Activated CD8-positive, alpha-beta memory T cell treated with anti-CD3 and anti-CD28 coated beads for 1 hour (primary cell): ENCODE data around the gene MR1.

Source experiments
- DNase-seq, 2 donors: peaks; one replicate each; pipeline ENCODE4 v3.0.0-alpha.2; 2020; ENCODE audit warnings: low read depth in 1 of 2; ENCODE audit errors: extremely low read depth in 1 of 2

Gene MR1

DNA sequence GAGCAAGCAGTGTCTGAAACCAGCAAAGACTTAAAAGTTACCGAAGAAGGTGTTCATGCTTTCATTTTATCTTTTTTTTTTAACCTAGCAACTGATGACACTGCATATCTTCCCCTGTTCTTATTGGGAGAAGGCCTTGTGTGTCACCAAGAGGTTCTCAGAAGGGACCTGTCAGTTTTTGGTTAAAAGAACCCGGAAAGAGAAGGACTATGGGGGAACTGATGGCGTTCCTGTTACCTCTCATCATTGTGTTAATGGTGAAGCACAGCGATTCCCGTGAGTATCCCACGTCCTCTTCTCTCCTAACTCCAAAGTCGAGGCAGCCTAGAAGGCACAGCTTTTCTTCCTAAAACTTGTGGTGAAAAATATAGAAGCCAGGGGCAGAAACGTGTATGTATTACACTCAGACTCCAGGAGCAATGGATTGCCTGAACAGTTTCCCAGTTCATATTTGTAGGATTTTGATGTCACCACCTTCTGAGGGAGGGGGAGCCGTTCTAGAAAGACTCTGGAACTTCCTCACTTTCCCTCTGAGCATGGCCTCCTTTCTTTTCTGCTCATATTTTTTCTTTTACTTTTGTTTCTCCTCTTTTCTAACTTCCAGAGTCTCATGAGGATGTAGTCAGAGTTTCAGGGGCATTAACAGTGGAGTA lies at the start of gene MR1:
Gene MR1, plus strand, starts transcription at position 185 of the 653 bp plus-strand sequence. Its CDS starts 25 bp downstream, at position 210.
- DNase-seq: no peak

GRCh38 chr1:180988253-180988752 lies 45.5 kb upstream of the MR1 start:
- DNase-seq: no peak

- no peak for DNase-seq
Measured at GRCh38 chr1:180994262-180994661, 39.5 kb upstream of the MR1 start.

DNA sequence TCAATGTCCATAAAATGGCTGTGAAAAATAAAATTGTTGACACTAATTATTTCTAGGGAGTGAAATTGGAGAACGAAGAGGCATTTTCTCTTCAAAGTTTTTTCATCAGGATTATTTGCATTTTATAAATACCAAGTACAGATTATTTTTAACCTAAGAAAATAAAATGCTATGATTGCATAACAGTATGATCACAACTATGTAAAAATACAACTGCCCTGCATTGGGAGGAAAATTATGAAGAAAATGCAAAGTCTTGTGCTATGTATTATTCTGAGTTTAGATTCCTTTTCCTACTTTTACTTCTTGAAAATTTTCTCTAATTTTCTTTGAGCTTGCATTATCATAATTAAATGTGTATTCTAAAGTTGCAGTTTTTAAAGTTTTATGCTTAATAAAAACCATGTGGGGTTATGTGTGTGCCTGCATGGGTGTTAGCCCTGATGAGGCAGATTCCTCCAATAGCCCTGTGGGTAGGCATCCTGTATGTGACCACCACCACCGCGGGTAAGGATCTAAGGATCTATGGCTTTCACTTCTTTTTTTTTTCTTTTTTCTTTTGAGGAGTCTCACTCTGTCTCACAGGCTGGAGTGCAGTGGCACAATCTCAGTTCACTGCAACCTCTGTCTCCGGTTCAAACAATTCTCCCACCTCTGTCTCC lies 35.8 kb upstream of the MR1 start:
- DNase-seq: no peak

- no peak for DNase-seq
Measured at GRCh38 chr1:181001091-181001780, 32.5 kb upstream of the MR1 start.

- no peak for DNase-seq
Measured at GRCh38 chr1:181002582-181003172, 31.1 kb upstream of the MR1 start.

DNA sequence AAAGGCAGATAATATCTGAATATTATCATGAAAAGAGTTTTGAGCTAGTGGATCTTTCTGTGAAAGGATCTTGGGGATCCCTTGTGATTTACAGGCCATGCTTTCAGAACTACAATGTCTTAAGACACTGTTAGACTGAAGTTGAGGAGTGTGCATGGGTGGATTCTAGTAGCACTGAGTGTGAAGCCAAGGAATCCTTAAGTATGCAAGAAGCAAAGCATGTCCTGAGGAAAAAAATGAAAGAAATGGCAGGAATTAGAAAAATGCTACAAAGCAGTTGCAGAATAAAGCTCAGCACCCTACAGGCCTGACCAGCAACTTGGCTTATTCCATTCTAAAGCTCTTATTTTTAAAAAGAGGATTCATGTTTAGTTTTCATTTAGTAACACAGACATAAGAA lies 23.0 kb upstream of the MR1 start:
- DNase-seq: no peak

DNA sequence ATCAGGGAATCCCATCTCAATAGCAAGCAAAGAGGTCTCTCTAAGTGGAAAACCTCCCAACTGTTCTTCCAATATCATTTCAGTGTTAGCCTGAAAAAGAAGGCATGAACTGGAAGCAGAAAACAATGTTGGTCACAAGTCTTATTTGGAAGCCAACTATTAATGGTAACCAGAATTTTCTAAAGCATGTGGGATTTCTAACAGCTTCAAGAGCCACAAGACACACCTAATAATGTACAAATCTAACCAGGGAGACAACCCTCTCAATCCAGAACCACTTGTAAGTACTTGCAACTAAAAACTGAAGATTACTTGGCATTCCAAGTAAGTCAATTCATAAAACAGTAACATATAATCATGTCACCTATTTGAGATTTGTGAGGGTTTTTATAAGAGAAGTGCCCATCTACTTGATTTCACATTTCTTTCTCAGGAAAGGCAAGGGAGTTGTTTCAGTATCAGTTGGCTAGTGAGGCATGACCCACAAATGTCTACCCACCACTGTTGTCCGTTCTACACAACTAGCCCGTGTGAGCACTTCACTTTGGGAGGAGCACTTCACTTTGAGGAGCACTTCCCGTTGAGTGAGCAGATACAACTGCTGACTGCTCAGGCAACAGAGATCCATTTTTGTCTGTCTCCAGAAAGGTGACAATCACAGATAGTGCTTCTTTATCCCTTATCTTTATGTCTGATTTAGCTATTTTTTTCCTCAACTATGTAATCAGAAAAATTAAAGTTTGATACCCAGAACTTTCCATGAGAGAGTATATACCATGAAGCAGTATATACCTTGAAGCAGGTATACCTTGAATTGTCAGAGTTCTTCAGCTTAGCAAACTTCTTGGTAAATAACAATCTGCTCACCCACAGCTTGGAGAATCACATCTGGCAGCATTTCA lies 22.2 kb upstream of the MR1 start:
- no peak for DNase-seq

- DNase-seq: no peak
Measured at GRCh38 chr1:181012203-181012745, 21.5 kb upstream of the MR1 start.

- DNase-seq: no peak
Measured at GRCh38 chr1:181013144-181013543, 20.6 kb upstream of the MR1 start.

DNA sequence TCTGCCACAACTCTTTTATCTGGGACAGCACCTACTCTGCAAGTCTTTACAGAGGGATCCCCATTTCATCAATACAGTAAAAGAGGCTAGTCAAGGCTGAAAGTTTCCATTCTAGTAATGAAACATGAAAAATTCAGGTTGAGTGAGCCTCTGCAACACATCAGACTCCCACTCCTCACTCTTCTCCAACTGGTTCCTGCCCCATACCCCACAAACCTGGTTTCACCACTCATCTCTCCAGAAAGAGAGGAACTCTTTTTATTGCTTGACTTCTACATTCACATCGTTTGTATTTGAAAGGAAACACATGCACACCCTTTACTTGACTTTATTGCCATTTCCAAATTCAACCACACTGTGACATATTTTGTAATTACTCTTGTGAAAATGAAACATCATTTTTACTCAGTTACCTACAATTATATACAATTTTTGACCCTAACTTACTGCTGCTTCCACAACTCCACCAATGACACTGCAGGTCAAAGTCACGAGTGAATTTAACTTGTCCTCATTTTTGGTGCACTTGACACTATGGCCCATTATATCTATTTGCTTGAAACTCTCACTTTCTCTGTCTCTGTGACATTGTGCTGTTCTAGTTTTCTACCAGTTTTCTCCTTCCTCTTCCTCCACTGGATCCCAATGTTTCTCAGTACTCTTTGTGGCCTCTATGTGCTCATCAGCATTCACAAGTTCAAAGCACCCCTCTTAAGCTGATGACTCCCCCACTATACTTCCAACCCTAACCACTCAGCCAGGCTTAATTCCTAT lies 19.1 kb upstream of the MR1 start:
- no peak for DNase-seq

DNA sequence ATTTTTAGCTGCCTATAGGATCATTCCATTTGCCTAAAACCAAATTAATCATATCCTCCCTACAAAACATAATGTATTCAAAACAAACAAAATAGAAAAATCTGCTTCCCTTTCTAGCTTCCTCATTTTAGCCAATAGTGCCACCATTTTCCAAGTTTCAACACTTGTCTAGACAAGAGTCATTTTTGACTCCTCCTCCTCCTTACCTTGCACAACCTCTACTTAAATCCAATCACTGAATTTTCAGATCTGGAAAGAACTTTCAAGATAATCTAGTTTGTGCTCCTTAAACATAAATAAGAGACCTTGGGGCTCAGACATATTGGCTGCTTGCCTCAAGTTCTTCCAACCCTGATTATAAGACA lies 18.6 kb upstream of the MR1 start:
- no peak for DNase-seq

DNA sequence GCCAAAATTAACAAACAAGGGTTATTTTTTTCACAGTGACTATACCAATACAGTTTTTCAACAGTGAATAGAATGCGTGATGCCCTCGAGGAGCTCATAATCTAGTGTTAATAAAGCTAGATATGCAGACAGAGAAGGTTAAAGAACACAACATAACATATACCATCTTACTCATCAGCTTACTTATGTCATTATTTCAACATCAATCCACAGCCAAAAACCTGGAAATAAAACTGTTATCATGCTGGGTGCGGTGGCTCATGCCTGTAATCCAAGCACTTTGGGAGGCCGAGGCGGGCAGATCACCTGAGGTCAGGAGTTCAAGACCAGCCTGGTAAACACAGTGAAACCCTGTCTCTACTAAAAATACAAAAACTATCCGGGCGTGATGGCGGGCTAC lies 17.2 kb upstream of the MR1 start:
- DNase-seq: no peak

DNA sequence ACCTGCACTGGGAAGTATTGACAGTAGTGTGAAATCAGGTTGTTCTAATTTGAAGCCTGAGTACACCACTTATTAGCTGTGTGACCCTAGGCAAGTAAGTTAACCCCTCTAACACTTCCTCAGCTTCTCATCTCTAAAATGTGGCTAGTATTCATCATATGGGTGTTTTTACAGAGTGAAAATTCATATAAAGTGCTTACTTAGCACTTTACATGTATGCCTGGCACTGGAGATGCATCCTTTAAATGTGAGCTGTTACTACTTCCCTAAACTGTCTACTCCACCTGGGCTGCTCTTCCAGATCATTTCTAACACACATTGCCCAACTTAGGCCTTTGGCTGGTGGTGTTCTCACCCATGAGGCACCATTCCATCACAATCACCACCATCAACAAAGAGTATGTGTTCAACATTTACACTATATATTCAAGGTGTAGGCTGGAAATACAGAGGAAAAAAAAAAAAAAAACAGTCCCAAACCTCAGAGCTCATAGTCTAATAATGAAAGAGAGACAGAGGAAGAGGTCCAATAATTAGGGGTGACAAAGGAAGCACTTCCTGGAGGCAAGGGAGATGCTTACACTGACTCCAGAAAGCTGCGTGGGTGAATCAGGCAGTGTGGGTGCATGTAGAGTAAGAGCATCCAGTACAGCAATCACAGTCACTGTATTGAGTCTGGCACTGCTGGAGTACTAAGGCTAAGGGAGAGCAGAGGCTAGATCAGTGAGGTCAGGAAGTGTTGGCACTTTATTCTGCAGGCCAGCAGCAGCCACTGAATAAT lies 14.7 kb upstream of the MR1 start:
- DNase-seq: no peak

DNA sequence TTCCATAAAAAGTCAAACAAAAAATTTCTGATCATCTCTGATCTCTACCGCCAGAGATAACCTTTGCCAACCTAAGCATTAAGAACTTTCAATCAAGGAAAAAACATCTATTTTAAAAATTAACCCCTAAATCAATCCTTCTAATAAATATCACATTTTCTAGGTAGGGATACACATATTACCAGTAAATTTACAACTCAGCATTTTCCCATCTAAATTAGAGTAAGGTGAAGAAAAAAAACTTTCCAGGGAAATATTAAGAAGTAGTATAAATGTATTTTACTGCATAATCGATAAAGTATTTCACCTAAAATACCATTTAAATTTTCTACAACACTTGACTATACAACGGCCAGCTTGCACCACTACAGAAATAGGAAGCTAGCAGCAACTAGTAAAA lies 12.6 kb upstream of the MR1 start:
- no peak for DNase-seq

- peak in 1 of 2 donors; percentile 42 for DNase-seq
Measured at GRCh38 chr1:181021811-181022434, 11.9 kb upstream of the MR1 start.

GRCh38 chr1:181023265-181024057 lies 10.3 kb upstream of the MR1 start:
- DNase-seq: no peak

DNA sequence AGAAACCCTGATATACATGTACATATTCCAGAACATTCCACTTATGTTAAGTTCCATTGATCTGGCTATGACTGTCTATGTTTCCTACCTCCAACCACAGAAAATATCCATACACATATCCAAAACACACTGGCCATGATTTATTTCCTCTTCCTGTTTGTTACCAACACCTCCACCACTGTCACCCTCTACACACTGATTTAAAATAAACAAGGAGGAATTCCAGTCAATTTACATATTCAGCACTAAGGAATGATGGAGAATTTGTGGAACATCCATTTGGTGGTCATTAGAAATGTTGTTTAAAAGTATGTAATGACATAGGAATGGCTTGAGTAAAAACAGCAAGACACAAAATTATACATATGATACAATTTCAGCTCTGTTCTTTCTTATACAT lies 5.6 kb upstream of the MR1 start:
- DNase-seq: no peak
